GM18868 (cell line): ENCODE results near the gene CDK18.

Source experiments
- ATAC-seq: cut with Tn5 transposase; IDR thresholded peaks from one replicate; pipeline ENCODE4 v1.9.1; 2021; ENCODE audit warnings: mild to moderate bottlenecking, moderate library complexity; ENCODE audit not compliant: unreplicated experiment

The CDK18 gene

GRCh38 chr1:205535866-205536758 is 31.6 kb downstream of the CDK18 start:
- no peak for ATAC-seq

DNA sequence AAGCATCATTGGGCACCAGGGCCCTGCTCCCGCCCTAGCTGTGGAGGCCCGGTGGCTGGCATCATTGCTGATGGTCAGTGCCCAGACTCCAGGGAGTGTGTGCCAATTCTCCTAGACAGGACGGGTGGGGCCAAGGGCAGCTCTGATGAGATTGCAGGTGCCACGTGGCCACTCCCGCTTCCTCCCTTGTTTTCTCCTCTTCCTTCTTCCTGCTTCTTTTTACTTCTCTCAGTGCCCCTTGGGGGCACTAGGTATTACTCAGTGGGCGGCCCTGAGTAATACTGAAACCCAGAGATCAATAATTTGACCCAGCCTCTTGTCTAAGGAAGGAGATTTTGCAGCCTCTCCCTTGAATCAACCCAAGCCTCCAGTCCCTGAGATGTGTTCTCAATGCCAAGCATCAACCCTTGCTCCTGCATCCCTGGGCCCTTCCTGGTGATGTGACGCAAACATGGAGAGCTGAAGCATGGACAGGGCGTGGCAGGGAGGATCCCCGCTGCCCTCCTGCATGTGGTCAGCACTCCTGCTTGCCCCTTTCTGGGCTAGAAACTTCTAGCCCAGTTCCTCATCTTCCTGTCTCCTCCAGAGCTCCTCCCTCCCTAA is 32.4 kb downstream of the CDK18 start:
- no peak for ATAC-seq

DNA sequence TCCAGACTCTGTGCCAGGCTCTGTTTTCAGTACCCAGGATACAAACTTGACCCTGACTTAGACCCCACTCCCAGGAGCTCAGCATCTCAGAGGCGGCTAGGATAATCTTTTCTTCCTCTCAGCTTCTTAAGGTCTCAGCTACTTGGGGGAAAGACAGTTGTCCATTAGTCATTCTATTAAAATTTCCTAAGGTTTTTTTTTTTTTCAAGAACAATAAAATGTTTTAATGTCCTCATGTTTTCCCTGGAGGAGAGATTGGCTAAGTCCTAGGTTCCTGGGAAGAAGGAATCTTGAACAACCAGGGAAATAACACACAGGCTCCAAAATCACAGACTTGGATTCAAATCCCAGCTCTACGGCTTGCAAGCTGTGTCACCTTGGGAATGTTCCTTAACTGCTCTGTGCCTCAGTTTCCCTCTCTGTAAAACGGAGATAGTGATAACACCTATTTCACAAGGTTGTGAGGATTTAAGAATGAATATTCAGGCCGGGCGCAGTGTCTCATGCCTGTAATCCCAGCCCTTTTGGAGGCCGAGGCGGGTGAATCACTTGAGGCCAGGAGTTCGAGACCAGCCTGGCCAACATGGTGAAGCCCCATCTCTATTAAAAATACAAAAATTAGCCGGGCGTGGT is 33.0 kb downstream of the CDK18 start:
- ATAC-seq: no peak

DNA sequence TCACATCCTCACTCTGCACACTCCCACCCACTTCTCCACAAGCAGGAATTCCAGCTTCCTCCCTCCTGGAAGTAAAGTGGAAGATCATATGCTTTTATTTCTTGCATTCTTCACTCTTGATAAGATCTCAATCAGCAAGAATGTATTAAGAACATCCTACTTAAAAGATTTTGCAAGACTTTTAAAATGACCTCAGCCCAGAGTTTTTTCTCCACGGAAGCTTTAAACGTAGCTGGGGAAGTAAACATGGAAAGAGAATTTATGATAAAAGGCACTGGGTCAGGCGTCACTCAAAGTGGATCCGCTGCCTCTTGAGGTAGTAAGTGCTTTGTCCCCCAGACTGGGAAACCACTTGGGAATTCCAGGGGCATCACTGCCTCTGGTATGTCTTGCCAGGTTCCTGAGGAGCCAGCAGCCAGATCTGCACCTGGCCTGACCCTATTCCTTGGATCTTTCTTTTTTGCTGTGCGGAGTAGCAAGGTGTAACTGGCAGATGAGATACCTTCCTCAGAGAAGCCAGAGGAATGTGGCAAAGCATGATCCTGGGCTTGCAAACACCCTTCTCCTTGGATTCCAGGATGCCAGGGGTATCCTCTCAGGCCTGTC is 33.9 kb downstream of the CDK18 start:
- no peak for ATAC-seq

DNA sequence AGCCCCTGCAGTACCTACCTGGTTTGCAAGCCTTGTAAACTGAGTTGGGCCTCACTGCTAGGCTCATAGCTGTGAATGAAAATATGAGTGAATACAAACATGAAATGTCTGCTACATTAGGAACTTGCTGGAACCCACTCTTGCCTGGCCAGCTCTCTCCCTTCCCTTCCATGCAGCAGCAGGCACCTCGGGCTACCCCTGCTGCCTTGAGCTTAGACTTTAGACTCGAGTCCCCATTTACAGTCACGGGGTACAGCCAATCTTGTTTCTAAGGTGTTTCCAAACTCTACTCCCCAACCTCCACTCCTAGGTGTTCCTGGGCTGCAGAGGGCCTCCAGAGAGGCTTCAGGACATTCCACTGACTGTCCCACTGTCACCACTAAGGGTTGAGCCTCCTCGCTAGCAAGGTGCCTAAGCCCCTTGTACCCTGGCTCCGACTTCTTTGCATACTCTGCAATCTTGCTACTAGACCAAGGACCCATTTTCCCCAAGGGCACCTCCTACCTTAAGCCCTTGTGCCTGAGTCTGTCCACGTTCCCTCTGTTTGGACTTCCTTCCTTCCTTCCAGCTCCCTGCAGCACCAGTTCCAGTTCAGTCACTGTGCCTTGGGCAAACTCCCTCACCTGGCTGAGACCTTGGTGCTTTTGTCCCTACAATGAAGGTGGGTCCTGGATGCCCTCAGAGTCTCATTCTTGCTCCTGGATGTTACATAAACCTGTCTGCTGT is 36.9 kb downstream of the CDK18 start:
- ATAC-seq: no peak

- no peak for ATAC-seq
Observed at GRCh38 chr1:205542367-205542766, 37.9 kb downstream of the CDK18 start.

GRCh38 chr1:205543351-205544301 is 39.2 kb downstream of the CDK18 start:
- ATAC-seq: no peak

- ATAC-seq: no peak
Observed at GRCh38 chr1:205545001-205545919, 40.8 kb downstream of the CDK18 start.

- ATAC-seq: no peak
Observed at GRCh38 chr1:205545991-205546390, 41.5 kb downstream of the CDK18 start.

DNA sequence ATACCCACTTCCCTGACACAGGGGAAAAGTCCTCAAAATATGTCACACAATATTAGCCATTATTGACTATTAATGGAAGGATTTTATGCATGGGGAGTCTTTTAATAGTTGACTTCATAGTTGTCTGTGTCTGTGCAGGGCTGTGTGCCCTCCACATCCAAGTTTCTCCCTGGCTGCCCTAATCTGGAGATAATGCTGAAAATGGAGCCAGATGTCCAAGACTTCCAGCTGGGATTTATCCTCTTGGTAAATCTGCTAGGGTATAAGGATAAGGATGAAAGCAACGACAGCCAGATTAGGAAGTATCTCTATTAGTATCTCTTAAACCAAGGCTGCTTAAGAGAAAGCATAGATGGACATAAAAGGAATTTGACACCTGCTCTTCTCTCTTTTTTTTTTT is 42.1 kb downstream of the CDK18 start:
- no peak for ATAC-seq

GRCh38 chr1:205547936-205548827 is 43.7 kb downstream of the CDK18 start:
- no peak for ATAC-seq

GRCh38 chr1:205554026-205554811 is 49.8 kb downstream of the CDK18 start:
- ATAC-seq: no peak

DNA sequence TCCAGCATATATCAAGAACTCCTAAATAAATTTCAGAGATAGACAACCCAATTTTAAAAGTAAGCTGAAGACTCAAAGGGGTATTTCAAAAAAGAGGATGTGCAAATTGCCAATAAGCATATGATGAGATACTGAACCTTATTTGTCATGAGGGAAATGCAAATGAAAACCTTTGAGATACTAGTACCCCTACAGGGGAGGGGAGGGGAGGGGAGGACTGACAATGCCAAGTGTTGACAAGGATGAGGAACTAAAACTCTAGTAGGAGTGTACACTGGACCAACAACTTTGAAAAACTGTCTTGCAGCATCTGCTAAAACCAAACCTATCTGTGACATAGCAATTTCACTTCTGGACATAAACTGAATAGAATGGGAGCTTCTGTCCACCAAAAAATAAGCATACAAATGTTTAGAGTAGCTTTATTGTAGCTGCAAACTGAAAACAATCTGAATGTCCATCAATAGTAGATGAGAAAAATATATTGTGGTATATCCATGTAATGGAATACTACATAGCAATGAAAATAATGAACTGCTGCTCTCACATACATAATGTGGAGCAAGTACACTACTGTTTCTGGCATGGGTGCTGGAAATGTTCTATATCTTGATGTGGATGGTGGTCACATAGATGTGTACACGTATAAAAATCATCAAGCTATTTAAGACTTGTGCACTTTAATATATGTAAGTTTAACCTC is 57.2 kb downstream of the CDK18 start:
- no peak for ATAC-seq

DNA sequence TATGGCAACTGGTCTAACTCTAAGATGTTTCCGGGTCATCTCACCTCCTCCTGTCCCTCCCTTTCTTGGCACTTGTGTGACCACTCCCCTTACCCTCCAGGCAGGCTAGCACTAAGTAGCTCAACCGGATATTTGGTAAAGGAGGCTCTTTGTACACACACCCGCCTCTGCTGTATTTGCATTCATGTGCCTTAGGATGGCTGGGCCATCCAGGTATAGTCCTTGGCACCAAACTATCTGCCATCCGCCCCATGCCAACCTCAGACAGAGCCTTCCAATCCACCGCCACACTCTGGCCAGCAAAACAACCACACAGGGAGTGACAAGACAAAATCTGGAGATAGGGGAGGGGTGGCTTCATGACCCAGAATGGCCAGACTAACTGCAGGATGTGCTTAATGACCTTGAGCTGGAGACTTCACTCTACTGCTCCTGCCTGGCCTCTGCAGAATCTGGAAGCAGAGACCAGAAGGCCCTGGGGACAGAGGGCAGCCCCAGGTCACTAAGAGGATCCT is 59.5 kb downstream of the CDK18 start:
- ATAC-seq: no peak

- ATAC-seq: no peak
Observed at GRCh38 chr1:205565799-205566198, 61.3 kb downstream of the CDK18 start.

DNA sequence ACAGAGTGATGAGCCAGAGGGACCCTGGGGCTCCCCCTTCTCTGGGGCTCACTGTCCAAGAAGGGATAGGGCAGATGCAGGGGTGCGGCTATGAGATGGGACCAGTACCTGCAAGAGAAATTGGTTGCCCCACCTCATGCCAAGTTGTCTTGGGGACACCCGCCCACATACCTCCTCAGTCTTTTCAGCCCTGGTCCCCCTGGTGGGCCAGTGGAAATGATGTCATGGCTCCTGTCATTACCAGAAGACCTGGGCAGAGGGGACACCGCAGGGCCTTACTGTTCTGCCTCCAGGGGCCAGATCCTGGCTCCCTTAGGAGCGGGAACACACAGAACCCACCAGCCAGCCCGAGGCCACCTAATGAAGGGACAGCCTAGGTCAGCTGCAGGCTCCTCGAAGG is 63.2 kb downstream of the CDK18 start:
- no peak for ATAC-seq
